Urothelium cell line (cell line): ENCODE measurements around the gene SPCS2.

Experiments
- DNase-seq: peaks from one replicate; pipeline ENCODE4 v3.0.0; 2011; ENCODE audit warnings: low spot score, mixed read lengths
- FAIRE-seq: peaks from 2 replicates; lab custom pipeline; 2011; peaks lifted over from hg19 to GRCh38; lab: Jason Lieb, UNC

The SPCS2 gene

DNA sequence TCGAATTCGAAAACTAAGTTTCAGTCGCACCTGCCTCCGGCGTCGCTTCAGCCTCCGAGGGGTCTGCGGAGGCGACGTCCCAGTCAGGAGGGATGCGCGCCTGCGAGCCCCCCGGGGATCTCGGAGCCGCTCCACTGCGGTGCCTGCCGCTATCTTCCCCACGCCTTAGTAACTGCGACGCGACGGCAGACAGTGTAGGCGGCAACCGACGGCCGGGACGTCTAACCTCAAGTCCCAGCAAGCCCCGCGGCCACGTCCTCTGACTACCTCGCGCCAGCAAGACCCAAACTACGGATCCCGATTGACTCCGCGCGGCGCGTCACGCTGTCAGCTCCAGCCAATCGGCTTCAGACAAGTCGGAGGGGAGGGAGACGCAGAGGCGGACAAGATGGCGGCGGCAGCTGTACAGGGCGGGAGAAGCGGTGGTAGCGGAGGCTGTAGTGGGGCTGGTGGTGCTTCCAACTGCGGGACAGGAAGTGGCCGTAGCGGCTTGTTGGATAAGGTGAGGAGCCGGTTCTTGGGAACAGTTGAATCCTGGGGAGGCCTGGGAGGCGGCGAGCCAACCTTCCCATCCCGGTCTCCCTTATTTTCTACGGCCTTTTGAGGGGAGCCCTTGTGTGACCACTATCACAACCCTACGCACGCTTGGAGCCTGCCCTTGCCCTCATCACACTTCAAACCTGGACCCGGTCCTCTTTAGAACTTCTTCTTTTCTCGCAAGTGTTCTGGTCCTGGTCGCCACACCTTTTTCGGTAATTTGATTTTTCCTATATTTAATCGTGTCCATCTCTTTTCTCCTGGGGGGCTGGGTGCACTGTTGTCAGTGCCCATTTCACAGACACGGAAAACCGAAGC lies at the start of gene SPCS2, which contains the start of gene XRRA1:
TSS of gene SPCS2 (plus strand) at position 369 of the 855 bp plus-strand sequence. CDS start at position 389, 20 bp downstream.
TSS of gene XRRA1 (minus strand) at position 194 of the 855 bp plus-strand sequence. CDS start 8,213 bp downstream, outside the sequence.
- DNase-seq = peak; percentile 98
- FAIRE-seq = peak; percentile 98

DNA sequence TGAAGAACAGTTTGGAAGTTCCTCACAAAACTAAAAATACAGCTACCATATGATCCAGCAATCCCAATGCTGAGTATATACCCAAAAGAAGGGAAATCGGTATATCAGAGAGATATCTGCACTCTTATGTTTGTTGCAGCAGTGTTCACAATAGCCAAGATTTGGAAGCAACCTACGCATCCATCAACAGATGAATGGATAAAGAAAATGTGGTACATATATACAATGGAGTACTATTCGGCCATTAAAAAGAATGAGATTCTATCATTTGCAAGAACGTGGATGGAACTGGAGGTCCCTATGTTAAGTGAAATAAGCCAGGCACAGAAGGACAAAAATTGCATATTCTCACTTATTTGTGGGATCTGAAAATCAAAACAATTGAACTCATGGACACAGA lies 46.7 kb upstream of the SPCS2 start:
- DNase-seq (no peak), FAIRE-seq (no peak)

DNA sequence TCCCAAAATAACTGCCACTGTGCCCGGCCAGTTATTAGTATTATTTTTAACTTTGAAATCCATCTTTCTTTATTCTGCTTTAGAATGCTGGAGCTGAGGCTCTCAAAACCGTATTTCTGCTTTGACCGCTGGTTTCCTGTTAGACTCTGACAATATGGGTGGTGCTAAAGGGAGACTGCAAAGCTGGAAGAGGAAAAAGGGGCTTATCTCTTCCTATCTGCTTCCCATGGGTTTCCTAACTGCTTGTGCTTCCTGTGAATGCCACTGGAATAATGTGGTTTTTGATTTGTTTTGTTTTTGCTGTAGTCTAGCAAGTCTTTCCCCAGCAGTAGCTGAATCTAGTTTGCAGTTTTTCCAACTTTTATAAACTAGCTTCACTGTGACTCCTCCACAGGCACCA lies 43.7 kb upstream of the SPCS2 start:
- FAIRE-seq = no peak
- DNase-seq = no peak

DNA sequence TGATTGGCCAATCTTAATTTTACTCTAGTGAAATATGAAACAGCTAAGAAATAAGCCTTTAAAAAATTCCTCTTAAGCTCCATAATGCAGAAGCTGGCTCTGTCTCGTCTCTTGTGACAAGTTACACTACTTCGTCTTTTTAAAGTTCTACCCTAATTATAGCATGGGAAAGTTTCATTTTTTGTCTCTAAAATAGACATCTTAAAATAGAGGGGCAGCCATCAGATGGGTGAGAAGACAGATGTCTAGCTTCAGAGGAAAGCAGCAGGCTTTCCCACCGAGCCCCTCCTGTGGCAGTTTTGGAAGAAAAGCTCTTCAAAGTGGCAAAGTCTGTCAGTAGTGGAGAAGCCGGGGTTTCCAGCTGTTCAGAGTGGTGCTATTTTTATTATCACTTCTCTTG lies 39.7 kb upstream of the SPCS2 start:
- FAIRE-seq = no peak
- DNase-seq = no peak

DNA sequence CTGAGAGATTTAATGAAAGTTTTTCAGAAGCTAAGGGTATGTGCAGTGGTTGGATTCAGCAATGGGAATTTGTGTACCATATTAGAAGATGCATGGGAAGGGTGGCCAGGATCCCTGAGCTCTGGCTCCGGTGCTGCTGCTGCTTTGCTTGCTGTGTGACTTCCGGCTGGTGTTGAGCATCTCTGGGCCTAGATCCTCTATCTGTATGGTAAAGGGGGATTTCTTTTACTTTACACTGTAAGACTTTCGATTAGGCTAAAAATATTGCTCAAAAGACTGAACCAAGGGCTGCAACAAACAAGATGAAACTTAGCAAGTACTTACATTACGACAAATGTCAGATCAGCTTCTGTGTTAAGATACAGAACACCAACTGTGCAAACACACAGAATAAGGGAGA lies 39.3 kb upstream of the SPCS2 start:
- no peak for DNase-seq
- FAIRE-seq = no peak

DNA sequence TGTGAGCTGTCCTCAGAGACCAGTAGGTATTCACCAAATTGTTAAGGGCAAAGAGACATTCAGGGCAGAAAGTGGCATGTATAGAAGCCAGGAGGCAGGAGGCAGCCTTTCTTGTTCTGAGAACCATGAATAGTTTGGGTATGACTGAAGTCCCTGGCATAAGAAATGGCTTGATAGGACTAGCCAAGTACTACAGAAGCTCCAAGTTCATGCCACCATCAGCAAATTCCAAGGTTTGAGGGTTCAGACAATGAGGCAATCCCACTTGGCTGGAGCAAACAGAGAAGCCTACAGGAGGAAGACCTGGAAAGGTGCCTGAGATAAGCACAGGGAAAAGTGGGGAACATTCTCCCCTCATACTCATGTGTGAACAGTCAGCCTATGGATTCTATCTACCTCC lies 25.9 kb upstream of the SPCS2 start:
- no peak for DNase-seq
- no peak for FAIRE-seq

DNA sequence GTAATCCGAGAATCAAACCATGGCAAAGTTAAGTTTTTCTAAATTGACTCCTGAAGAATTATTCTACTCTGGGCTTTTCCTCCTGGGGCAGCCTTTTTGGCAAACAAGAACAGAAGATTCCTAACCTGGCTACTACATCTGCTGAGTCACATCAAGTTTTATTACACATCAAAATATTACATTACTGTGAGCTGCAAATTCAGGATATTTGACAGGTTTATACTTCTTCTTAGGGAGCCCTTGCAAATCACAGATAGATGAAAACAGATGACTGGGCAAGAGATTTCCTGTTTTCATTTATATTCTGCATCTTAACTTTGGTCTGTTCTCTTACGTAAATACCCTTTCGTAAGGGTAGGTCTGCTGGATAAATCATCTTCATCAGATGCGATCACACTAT lies 23.8 kb upstream of the SPCS2 start:
- no peak for DNase-seq
- FAIRE-seq = no peak

DNA sequence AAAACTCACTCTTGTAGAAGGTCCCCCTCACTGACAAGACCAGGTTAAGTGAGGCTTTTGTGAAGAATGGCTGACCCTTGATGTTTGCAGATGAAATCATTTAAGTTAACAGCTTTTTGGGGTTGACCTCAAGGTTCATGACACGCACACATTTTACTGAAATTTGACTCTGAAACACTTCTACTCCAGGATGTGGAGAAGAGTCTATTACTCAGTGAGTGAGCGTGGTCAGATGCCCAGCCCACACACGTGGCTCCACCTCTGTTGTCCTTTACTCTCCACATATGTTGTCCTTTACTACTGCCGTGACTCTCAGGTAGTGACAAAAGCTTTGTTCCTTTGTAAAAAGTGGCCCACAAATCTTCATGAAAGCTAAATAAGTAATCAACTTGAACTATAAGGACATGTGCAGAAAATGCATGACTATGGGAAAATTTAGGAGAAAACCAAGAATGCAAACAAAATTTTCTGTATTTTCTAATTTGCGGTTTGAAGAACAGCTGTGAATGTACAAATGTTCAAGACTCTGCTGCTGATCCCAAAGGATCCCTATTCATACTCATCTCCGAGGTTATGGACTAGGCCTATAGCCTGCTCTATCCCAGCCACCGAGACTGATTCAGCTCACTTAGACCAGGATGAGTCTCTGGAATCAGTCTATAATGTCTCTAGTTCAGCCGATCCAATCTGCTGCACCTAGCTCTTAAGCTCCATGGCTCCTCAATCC lies 22.6 kb upstream of the SPCS2 start:
- no peak for DNase-seq
- FAIRE-seq = no peak

DNA sequence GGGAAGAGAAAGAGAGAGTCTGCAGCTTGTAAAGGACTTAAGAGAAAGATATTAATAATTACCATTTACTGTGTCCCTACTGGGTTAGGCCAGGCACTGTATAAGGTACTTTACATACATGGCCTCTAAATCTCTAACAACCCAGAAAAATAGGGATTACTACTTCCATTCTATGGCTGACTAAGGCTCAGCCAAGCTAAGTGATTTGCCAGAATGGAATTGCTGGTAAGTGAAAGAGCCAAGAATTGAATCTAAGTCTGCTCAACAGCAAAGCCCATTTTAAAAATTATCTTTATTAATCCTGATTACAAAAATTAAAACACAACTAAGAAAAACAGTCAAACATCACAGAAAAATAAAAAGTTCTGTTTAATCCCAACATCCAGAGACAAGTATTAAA lies 21.6 kb upstream of the SPCS2 start:
- no peak for FAIRE-seq
- no peak for DNase-seq

DNA sequence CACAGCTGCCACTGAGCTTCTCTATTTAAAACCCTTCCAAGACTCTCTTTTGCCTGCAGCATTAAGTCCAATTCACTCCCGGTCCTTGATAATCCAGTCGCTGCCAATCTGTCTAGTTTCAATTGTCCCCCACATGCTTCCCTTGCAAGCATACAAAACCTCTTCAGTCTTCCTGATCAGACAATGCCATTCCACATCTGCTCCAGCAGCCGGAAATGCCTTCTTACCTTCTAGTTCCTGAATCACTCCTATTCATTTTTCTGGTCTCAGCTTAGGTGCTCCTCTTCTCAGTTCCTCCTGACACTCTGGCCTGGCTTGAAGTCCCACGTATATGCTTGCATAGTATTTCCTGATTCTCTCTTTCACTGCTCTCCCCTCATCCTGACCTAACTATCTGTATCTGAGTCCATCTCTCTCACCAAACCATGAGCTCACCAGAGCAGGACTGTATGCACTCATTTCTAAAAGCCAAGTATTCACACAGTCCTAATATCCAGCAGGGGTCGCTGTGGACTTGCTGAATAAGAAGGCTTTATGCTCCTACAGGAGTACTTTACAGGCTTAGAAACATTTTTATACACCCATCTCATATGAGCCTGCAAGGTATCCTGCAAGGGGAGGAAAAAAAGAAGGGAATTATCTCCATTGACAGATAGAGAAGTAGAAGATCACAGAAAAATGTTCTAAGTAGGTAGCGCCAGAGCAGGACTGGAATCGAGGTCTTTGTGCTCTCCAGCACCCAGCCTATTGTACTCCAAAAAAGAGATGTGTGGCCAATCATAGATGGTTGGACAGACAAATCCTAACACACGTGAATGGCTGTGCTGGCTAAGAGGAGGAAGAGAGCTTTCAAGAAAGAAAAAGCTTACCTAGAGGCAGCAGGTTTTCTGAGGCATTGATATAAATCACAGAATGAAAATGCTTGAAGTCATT lies 19.4 kb upstream of the SPCS2 start:
- FAIRE-seq (no peak), DNase-seq (peak; percentile 50)

DNA sequence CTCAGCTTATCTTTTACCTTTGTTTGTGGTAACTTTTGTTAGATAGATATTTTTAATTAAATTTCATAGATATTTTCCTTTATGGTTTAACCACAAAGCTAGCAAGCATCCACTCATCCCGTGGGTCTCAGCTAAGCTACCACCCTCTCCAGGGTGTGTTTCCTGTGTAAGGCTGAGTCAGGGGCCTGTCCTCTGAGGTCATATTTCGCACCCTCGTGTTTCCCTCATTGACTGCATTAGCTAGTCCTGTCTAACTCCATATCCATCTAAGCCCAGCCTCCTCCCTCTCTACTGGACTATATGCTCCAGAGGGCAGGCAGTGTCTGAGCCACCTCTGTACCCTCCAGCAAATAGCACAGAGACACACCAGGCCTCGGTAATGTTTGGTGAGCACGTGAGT lies 16.9 kb upstream of the SPCS2 start:
- FAIRE-seq (no peak), DNase-seq (no peak)

DNA sequence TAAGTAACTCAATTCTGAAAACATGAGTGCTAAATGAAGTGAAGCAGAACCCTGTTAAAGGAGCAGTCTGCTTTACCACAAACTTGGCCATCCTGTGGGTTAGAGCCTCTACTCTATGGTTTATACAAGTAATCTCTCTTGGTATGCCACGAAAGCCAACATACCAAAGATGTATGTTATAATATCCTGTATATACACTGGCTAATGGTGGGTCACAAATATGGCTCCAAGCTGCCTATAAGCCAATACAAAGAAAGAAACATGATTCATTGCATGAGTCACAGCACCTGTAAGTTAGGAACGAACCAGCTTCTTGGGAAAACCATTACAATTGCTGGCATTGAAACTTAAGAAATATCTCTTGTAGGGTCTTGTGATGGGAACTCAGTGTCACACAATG lies 16.3 kb upstream of the SPCS2 start:
- no peak for DNase-seq
- FAIRE-seq = no peak

DNA sequence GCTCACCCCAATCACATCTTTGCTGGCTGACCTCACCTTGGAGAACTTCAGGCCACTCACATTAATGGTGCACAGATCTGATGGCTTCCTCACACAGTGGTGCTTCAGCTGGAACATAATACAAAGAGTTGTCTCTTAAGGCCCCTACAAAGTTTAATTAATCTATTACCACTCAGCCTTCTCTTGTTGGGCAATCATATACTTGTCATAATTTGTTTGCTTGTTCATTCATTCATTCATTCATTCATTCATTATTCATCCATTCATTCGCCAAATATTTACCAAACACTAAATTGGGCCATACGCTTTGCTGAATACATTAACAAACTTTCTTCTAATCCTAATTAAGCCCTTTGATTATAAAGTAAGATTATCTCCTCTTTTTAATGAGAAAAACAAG lies 15.3 kb upstream of the SPCS2 start:
- DNase-seq (no peak), FAIRE-seq (no peak)

DNA sequence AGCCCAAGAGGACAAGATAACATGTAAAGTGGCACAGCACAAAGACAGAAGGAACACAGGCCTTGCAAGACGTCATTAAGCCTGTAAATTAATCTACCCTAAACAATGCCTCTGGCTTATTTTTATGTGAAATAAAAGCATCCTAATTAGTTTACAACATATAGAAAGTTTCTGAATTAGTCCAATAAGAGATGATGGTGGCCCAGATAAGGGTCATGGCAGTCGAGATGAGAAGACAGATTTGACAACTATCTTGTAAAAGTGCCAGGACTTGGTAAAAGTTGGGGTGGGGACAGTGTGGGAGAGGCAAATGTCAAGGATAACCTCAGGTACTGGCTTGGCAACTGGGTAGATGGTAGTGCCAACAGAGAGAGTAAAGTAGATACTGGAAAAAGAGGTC lies 13.8 kb upstream of the SPCS2 start:
- DNase-seq (no peak), FAIRE-seq (no peak)

DNA sequence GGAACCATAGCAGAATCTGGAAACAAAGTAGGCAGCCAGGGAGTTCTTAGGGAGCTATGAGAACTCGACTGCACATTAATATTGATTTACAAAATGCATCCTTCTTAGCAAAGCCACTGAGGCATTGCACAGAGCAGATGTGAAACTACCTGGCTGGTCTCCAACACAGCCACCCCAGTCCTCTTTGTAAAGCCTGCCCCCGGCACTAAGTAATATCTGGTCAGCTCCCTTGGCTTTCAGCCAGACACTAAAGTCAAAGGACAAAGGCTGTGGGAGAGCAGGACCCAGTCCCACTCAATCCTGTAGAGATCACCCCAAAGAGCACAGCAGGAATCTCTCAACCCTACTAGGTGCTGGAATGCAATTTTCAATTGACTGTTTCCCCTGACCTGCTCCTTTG lies 13.0 kb upstream of the SPCS2 start:
- DNase-seq (no peak), FAIRE-seq (no peak)

DNA sequence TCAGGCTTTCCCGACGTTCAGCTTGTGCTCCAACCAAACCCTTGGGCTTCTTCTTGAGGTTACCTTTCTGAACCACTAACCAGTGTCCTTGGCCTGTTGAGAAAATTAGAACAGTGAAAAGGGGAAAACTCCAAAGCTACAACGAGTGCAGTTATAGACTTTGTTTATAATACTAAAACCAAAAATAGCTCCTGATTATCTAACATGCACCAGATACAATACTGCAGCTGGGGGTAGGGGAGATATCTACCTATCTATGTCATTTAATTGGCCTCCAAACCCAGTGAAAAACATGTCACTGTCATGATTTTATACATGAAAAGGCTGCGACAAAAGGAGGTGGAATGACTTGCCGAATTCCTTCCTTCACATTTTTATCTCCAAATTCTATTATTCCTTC lies 12.1 kb upstream of the SPCS2 start:
- FAIRE-seq (no peak), DNase-seq (no peak)

DNA sequence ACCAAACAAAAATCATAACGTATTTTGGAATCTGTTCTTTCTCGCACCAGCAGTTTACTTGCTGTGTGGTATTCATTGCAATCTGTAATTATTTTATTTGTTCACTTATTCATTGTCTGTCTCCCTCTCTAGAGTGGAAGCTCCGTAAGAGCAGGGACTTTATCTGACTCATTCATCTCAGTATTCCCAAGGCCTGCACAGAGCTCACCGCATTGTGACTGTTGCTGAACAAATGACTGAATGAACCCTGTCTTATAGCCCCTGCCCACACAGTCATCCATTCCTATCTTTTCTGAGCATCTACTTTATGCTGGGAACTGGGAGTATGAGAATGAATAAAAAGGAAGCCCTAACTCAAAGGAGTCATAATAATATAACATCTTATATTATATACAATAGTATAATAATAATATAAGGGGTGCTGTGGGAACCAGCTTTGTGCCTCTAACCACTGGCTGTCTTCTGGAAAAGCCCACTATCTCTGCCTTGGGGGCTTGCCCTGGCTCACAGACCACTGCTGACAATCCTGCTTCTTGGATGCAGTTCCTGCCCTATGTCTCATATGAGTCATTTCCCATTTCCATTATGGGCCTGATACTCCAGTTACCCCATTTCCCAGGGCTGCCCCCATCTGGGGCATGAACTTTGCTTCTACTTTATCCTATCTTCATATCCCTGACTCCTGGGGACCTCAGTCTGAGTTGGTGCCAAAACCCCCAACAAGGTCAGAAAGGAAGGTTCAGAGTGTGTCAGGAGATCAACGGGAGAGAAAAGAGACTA lies 11.2 kb upstream of the SPCS2 start:
- FAIRE-seq (no peak), DNase-seq (no peak)

DNA sequence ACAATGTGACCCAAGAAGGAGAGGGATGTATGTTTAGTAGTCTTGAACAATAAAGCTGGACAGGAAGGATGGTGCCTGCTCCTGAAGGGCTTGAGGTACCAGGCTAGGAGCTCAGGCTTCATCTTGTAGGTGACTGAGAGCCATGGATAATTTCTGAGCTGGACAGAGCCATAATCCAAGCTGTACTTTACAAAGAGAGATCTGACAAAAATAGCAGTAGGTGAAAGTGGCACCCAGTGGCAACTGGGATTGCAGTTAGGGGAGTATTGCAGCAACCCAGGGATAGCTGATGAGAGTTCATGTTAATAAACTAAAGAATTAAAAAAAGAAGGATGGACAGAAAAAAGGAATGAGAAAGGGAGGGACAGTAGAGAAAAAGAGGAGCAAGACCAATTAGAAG lies 7.6 kb upstream of the SPCS2 start:
- FAIRE-seq = no peak
- DNase-seq = no peak

DNA sequence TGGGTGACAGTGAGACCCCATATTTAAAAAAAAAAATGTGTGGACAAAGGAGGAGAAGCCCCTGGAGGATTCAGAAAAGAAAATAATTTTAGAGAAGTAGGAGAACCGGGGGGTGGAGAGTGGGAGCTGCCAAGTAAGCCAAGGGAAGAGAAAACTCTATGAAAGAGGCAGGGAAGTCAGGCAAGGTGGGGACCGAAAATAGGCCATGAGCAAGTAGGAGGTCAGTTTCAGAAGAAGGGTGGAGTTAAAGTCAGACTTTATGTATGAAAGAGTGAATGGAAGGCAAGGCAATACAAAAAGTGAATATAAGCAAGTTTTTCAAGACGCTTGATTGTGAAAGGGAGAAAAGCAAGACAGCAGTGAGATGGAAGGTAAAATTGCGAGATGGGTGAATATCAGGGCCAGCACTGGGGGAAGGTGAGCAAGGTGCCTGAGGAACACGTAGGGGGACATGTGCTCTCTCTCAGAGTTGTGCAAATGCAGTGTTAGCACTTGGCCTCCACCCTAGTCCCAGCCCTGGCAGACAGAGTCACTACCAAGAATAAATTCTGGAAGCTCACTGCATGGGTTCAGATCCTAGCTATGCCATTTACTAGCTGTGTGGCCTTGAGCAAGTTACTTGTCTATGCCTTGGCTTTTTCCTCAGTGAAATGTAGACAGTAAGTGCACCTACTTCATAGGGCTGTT lies 6.8 kb upstream of the SPCS2 start:
- DNase-seq (no peak), FAIRE-seq (no peak)

DNA sequence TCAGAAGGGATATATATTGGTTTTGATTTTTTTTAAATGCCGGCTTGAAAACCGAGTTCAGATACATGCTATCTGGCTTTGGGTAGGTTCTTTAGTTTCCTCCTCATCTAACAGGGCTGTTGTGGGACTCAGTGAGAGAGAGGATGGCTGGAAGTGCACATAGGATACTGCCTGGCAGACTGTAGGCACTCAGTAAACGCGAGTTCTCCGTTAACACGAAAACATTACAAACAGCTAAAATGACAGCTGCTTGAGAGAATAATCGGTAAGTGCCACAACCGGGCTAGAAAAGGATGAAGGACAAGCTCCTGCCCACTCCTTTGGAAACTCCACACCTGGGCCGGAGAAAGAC lies 544 bp upstream of the SPCS2 start:
- FAIRE-seq (no peak), DNase-seq (no peak)
